GM18502 (cell line): ENCODE measurements around the gene ARHGAP29.

Experiments used
- ATAC-seq: cut with Tn5 transposase; IDR thresholded peaks from one replicate; pipeline ENCODE4 v1.9.1; 2021; ENCODE audit warnings: mild to moderate bottlenecking; ENCODE audit not compliant: unreplicated experiment, poor library complexity

Gene ARHGAP29

DNA sequence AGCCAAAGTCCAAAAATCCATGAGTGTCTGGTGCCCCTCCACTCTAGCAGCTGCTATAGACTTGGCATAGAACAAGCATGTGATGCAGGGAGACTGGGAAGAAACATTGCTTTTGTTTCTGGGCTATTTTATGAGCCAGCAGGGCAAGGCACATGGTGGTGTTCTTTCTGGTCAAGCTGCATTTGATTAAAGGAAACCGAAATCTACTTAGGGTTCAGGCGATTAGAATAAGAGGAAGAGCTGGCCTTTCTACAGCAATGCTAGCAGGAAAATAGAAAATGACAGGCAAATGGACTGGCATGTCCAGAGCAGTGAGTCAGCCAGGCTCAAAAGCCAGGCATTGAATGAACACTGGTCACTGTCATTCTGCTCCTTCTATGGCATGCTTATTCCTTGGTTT, 28.5 kb upstream of the ARHGAP29 start:
- no peak for ATAC-seq

DNA sequence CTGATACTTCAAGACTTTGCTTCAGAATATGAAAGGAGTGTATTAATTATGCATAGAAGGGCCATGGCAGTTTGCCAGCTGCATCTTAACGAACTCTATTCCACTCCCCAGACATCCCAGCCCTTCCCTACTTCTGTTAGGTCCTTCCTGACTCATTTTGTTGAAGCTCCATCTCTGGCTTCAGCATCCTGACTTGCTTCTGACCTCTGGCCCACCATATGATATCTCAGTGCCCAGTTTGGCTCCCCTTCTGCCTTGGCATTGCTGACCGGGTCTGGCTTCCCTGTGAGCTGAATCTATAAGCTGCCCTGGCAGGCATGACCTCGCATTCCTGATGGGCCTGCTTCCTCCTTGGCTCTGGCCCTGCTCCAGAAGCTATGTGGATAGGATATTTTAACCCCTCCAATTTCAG, 27.6 kb upstream of the ARHGAP29 start:
- ATAC-seq, result no peak

DNA sequence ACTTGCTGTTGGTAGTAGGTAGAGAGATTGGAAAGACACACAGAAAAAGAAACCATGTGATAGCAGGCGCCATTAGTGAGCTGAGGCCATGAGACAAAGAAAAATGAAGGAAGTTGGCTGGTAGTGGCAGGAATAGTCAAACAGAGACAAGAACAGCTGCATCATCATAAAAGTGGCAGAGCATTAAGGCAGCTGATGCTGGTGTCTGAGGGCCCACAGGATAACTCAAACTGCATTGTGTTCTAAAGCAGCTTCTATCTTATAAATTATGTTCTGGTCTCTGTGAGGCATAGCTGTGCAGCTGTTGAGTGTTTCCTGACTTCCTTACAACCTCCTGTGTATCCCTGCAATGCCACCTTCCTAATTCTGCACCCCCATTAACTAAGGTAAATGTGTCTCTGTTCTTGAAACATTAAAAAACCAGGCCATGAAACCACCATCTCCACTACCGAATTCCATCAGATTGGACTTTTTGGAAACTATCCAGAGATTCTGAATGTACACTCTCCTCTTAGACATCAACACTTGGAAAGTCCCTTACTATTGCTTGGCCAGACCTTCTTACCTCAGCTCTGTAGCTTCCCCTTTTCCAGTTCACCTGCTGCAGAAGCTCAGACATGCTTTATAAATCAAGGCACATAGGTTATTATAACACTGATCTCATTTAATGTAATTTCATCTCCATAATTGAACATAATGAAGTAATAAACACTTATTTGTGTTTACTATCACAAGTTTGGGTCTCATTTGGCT, 23.4 kb upstream of the ARHGAP29 start:
- ATAC-seq, result no peak

DNA sequence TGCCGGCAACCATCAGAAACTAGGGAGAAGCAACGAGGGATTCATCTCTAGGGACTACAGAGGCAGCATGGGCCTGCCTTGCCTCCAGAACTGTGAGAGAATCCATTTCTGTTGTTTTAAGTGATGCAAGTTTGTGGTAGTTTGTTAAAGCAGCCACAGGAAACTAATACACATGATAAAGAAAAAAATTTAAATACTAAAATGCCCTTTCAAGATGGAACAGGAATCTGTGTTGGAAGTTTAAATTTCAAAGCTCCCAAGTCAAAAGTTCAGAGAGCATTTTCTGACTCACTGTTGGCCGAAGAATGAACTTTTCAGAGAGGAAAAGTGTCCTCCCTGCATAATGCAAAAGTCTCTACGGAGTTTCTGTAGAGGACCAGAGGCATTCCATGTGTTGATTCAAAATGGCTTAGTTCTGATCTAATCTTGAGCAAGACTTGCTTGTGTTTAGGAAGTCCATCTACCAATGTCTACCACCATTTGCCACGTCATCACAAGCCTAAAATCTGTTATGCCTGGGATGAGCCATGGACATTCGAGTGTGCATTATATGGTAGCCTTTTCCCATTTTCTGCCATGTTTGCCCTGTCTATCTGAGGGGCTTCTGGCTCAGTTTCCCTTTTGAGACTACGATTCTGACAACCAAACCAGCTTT, 22.4 kb upstream of the ARHGAP29 start:
- ATAC-seq, result no peak

DNA sequence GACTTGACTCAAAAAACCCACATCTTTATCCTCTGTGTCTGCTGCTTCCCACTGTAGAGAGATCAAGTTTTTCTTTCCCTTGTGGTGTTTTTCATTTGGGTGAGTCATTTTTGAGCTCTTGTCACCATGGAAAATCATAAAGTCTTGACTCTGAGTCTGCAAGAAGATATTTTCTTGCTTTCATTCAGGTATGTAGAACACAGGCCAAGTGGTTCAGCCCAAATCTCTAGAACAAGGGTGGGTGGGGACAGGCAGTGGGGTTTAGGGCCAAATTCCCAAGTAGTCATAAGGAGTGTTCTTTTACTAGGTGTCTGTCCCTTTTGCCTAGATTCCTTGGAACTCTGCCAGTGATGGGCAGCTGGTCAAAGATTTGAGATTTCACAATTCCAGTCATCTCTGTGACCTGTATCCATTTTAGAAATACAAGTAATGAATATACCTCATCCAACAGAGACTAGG, 21.5 kb upstream of the ARHGAP29 start:
- ATAC-seq, result no peak

DNA sequence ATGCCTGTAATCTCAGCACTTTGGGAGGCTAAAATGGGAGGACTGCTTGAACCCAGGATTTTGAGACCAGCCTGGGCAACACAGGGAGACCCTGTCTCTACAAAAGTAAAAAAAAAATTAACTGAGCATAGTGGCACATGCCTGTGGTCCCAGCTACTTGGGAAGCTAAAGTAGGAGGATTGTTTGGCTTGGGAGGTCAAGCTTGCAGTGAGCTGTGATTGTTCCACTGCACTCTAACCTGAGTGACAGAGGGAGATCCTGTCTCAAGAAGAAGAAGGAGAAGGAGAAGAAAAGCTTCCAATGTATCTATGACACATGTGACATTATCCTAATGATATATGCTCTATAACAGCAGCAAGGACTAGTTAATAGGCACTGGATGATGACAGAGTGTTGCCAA, 20.1 kb upstream of the ARHGAP29 start:
- no peak for ATAC-seq

DNA sequence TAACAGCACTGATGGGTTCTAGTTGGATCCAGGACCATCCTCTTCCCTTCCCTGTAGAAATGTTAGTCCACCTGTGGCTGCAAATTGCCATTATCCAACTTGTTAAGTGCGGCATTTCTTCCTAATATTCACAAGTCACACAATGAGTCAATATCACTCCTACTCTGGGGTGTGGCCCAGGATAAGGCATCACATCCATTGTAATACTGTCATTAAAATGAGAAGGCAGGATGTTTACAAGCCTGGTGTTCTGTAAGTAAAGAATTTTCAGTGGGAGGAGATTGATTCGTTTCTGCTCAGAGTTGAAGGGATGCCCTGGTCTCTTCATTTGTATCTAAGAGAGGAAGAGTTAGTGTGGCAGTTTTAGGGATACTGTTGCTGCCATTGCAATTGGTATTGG, 18.1 kb upstream of the ARHGAP29 start:
- no peak for ATAC-seq

DNA sequence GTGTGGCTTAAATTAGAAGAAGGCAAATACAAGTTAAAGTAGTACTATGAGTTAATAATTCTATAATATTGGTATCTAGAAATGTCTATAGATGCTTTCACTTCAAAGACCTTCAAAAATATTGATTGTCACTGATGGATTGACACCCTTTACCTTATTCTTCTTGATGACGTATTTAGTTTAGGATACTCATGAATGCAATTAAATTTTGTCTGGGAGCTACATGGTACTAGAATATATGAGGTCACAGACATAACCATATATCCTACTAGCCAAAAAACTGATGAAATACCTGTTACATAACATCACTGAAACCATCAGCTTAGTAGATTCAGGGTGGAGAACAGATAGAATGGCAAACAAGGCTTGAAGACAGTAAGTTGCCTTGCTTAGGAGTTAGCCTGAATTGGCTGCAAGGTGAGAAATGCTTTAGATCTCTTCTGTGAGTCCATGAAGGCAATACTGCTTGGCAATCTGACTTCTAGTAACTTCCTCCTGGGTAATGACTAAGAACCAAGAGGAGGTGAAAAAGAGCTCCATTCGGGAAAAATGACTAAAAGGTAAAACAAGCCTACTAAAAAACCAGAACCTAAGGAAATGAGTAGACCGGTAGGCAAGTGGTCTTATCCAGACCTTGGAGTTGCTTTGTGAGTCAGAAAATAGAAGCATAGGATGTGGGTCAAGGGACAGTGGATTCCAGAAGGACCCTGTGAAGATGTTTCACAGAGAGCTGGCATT, 16.9 kb upstream of the ARHGAP29 start:
- no peak for ATAC-seq

DNA sequence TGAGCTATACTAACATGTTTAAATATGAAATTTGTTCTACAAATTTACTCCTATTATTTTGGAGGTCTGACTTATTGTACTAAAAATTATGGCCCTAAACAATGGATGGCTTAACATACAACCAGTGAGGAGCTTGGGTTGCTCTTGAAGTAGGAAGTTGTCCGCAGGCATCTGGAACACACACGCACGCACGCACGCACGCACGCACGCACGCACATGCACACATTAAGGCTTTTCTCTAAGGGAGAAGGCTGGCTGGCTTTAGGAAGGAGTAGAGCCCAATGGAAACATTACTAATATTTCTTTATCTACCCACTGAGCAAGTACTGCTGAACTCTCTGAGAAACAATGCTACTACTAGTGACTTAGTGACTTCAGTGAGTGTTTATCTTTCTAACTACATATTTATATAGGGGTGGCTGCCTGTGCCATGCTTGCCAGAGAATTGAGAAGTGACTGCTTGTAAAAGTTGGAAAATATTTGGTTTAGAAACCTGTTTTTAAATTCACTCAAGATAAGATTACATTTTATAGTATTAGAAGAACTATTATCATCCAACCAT, 16.2 kb upstream of the ARHGAP29 start:
- ATAC-seq, result no peak

DNA sequence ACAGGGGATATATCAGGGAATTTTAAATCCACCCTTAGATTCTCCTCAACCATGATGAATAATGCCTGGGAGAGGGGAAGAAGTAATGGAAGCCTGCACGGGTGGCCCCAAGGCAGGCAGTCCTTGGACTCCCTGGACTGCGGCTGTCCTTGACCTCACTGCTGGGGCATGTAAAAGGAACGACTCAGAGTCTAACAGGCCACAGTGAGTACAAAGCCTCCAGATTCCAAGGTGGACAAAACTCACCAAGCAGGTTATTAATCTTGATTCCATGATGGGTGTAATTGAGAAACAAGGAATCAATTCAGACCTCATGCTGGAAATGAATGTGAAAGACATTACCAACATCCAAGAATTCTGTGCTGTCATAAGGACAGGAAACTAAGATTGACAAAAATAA, 13.0 kb upstream of the ARHGAP29 start:
- ATAC-seq, result no peak

DNA sequence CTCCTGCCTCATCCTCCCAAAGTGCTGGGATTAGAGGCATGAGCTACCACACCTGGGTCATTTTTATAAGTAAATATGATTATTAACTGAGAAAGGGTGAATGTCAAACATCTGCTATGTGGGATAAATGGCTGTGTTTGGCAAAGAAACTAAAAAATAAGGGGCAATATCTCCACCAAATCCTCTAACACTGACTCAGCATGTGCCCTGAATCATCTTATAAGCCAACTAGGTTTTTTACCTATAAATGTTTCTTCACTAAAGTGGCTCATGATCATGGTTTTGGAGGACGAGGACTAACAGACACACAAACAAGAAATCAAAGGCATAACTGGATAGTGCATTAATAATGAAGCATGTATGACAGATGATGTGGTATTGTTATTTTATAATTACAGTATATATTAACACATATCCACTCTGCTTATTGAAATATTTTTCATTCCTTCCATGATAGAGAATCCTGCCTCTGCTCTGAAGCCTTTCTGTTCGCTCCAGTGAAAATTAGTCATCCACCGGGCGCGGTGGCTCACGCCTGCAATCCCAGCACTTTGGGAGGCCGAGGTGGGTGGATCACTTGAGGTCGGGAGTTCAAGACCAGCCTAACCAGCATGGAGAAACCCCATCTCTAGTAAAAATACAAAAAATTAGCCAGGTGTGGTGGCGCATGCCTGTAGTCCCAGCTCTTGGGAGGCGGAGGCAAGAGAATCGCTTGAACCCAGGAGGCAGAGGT, 11.7 kb upstream of the ARHGAP29 start:
- no peak for ATAC-seq

DNA sequence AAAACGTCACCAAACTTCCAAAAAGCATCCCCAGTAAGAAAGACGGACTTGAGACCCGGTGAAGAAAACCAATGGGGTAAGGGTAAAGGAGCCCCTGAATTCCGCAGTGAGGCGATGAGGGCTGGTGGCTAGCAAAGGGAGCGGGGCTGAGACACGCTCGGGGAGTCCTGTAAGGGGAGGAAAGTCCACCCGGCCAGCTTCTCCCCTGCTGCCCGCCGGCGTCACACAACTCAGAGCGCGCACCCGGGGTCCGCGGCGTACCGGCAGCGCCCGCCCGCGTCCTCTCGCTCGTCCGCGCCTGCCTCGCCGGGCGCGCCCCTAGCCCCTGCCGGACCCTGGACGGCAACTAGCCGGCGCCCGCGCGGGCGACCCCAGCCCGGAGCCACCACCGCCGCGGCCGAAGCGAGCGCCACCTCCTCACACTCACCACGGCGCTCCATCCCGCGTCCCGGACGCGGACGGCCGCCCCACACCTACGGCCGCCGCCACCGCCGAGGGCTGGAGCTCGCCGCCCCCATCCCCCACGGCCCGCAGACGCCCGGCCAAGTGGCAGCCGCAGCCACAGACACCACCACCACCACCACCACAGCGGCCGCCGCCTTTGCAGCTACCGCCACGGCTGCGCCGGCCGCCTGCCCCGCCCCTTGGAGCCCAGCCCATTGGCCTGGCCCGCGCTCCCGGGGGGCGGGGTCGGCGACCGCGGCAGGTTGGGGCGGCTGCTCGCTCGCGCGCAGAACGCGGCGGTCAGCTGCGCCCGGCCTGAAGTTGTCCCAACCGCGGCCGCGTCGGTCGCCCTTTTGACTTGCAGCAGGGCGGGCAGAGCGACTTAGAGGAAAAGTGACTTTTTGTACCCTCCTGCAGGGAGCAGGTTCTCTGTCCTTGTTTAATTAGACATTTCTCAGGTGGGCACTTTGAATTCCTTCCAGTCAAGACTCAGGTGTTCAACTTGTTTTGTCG, 10.0 kb upstream of the ARHGAP29 start:
- peak; percentile 88 for ATAC-seq

DNA sequence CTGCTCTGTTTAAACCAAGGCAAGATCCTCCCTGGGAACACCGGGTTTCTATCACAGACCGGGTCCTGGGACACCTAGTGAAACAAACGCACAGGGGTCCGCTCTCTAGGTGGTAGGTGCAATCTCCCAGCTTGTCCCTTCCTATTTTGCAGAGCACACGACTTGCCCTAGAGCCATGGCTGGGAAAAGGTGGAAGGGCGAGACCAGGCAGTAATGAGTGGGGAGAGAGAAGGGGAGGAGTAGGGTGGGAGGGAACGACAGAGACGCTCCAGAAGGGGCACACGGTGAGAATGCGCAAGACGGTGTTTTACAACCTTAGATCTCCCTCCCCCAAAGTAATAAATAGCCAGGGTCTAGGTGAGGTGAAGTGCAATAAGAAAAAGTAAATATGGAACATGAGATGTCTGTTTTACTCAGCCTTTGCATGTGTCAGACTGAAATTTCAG, 9.3 kb upstream of the ARHGAP29 start:
- ATAC-seq, result peak; percentile 7

DNA sequence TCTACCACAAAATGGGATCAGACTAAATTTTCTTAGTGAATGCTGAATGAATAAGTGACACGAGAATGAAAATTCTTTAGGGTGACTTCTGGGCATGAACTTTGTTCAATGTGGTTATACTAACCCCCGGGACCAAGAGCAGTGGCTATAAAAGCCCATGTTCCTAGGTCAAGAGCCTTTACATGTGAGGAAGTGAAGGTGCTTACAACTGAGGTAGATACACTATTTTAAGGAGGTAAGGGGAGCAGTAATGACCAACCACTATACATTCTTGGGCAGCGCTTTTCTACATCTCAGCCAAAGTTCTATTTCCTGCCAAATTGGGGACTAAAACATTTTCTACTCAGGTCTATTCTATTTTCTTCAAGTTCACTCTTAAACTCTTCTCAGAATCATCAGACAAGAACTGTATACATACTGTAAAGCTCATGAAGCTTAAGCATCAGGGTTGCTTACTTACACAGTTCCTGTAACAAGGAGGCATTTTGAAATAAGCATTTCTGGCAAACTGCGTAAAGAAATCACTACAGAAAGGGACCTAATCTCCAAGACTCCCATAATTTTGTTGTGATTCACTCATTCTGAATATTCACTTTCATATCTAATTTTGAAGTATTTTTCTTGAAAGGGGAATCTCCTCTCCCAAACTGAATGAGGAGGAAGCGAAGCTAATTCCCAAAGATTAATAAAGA, 8.5 kb upstream of the ARHGAP29 start:
- ATAC-seq, result no peak

DNA sequence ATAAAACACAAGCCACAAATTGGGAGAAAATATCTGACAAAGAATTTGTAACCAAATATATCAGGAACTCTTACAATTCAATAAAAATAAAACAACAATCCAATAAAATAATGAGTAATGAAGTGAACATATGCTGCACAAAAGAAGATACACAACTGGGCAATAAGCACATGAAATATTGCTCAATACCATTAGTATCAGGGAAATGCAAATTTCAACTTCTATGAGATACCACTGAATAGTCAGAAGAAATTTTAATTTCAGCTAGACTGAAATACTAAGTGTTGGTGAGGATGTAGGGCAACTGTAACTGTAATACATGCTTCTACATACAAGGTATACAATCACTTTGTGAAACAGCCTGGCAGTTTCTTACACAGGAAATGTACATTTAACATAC, 7.4 kb upstream of the ARHGAP29 start:
- ATAC-seq, result no peak

DNA sequence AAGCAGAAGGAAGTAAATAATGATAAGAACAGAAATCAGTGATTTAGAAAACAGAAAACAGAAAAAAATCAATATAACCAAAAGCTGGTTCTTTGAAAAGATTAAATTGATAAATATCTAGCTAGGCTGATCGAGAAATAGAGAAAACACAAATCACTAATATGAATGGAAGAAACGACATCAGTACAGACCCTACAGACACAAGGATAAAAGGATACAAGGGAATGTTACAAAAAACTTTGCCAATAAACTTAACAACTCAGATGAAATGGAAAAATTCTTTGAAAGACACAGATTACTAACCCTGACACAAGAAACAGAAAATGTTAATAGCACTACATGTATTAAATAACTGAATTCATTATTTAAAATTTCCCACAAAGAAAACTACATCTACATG, 6.3 kb upstream of the ARHGAP29 start:
- no peak for ATAC-seq

DNA sequence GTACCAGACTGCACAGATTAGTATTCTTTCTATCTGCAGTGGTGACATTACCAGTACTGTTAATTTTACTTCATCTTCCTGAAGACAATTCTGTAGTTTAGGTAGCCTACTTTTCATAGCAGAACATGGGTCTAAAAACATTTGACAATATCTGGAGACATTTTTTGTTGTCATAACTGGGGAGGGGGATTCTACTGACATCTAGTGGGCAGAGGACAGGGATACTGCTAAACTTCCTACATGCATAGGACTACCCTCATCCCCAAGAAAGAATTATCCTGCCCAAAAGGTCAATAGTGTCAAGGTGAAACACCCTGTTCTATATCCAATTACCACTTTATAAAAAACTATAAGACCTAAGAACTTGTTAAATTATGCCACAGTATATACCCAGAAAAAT, 3.4 kb upstream of the ARHGAP29 start:
- no peak for ATAC-seq

DNA sequence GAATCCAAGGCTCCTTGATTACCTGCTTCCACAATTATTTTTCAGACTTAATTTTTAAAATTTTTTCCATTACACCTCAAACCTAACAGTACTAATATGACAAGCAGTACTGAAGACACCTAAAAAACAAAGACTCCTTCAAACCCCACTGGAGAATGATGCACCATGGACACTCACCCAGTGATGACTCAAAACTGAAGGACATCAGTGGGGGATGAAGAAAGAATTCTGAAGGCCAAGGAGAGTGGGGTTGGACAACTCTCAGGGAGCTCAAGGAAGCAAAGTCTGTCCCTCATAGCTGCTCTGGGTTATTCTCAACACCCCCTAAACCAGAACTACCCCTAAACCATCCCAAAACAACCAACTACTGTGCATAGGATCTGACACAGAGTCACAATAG, 2.4 kb upstream of the ARHGAP29 start:
- ATAC-seq, result no peak

DNA sequence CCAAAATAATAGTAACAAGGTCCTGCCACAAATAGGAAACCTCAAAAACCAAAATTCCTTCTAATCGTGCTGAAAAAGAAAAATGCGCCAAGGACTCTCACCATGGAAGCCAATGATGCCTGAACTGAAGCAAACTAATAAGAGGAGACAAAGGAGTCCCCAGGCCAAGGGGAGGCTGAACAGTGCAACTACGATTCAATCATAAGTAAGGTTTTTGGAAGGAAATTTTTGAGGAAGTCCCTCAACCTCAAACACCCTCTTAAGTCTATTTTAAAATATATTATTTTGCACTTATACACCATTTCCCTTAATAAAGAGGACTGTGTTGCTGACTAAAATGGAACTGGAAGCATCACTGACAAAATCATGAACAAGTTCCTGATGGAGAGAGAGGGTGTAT, 1.7 kb upstream of the ARHGAP29 start:
- no peak for ATAC-seq
